SHP77 (cell line): Measurements from ENCODE around the gene SMARCA2.

Source experiments
- DNase-seq, 2 experiments: peaks; one replicate each; lab custom pipeline; 2025; lab: John Stamatoyannopoulos, UW

SMARCA2 gene

DNA sequence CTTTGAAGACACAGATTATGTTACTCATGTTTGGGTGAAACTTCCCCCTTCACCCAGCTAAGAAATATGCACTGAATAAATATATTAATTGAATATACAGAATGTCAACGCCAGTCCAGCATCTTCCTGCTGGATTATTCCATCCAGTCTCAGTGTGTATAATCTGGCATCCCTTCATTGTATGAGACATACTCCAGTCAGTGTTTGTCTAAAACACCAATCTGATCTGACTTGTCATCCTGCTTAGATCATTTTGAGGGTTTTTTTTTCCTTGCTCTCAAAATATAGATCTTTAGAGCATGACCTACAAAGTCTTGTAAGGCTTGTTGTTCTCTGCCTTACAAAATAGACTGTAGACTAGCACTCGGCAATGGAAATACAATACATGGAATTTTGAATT, 195.1 kb downstream of the SMARCA2 start:
- no peak for DNase-seq

DNA sequence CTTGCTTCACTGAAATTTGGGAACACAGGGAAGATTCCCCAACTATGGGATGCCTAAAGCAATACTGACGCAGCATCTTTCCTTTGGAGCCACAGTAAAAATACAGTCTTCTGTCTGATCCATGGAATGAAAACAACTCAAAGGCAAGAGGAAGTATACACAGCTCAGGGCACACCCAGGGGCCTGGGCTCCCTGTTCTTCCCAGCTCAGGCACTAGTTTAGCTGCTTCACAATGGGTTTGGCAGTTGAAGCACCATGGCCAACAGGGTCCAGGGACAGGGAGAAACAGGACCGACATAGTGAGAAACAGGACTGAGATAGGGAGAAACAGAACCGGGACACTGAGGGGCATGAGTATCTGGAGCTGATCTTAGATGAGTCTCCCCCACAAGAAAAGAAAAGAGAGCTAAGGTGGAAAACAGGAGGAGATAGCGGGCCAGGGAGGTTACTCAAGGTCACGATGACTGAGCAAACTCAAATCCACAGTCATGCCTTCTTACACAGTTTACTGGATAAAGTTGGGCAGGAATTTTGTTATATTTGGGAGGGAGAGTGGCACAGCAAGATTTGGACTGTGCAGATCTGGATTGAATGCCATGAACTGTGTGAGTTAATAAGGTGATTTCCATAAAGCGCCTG, 198.8 kb downstream of the SMARCA2 start:
- DNase-seq, result no peak

DNA sequence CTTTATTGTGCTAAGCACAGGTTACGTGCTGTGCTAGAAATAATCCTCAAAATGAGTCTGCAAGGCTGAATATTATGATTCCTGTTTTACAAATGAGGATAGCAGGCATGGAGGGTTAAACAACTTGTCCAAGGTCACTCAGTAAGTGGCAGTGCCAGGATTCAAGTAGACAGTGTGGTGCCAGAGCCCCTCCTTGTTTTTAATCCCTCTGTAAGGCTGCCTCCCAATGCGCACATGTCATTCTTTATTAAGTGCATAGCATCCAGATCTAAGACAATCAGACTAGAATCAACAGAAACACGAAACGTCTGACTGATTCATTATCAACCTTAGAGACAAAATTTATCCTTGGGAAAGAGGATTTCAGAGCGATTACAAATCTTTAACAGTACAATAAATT, 199.6 kb downstream of the SMARCA2 start:
- DNase-seq, result no peak

DNA sequence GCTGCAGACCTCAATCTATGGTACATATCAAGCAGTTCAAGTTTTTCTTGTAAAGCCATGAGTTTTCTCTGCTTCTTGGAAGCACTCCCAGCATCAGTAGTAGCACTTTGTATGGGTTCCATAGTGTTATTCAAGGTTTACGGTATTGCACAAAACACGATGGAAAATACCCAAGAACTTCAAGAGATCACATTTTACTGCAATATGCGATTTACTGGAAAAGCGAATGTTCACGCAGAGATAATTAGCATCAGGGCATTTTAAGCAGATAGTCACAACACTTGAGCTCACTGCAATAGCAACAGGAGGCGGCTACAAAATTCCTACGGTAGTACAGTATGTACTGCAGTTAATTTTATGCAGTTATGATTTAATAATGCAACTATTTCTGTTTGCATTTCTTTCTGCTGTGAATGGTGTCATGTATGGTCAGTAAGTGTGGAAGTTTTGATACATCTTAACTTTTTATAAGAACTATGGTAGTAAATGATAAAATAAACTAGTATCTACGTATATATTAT, 200.8 kb downstream of the SMARCA2 start:
- no peak for DNase-seq

DNA sequence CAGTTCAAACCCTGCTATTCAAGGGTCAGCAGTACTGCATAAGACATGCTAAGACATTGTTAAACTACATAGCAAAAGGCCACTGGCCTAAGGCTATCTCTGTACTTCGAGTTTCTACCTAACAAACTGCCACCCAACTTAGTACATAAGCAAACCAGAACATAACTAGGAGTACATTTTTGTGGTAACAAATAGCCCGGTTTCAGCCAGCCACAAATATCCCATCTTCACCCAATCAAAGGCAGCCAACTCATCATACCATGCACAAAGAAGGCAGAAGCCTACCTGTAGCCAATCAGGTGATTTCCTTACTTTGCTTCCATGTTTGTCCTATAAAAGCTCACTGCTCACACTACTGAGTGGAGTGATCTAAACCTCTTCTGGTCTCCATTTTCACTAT, 201.4 kb downstream of the SMARCA2 start:
- DNase-seq, result no peak

DNA sequence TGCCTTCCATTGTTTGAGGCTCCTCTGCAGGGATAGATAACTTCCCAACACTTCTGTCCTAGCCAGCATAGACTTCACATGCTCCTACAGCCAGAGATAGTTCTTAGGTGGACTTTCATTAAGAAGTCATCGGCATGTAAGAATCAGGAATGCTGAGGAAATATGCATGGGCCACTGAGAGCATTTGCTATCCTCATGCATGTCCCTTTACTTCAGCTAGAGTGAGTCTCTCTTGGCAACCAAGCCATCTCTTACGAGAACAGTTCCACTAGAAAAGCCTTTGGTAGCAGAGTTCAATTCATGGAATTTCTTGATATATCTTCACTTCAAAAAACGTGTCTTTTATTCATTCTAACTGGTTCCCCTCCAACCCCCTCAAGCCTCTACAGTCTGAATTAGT, 202.4 kb downstream of the SMARCA2 start:
- no peak for DNase-seq

DNA sequence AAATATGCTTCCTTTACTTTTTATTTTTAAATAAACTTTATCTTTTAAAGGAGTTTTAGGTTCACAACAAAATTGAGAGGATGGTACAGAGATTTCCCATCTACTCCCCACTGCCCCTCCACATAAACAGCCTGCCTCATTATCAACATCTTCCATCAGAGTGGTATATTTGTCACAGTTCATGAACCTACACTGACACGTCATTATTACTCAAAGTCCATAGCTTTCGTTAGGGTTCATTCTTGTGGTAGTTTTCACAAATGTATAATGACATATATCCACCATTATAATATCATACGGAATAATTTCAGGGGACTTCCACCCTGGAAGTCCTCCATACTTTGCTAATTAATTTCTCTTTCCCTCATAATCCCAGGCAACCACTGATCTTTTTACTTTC, 204.9 kb downstream of the SMARCA2 start:
- DNase-seq, result no peak

DNA sequence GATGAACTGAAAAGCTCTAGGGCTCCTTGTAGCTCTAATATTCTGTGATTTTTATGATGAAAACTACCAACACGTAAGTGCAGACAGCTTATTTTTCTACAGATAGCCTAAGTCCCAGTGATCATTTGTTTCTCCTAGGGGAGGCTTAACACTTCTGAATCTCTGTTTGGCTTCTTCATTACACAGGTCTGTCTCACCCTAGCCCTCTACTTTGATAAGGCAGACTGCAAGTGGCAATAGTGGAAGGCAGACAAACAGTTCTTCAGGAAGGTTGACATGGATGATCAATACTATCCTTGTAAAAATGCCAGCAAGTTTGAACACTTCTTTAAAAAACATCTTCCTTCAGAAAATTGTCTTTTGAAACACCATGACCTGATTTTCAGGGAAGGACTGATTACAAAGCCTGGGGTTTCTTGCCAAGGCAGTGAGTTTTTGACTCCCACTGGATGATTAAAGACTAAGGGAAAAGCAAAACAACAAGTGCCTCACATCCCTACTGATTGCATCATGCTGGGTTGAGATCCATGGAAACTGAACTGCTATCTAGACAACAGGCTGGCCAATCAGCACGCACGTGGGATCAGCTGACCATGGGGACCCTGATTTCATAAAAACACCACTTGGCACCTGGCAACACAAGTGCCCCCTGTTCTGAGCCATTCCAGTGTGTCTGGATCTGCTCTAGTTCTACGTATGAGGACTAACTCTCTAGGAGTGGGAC, 212.2 kb downstream of the SMARCA2 start:
- no peak for DNase-seq

DNA sequence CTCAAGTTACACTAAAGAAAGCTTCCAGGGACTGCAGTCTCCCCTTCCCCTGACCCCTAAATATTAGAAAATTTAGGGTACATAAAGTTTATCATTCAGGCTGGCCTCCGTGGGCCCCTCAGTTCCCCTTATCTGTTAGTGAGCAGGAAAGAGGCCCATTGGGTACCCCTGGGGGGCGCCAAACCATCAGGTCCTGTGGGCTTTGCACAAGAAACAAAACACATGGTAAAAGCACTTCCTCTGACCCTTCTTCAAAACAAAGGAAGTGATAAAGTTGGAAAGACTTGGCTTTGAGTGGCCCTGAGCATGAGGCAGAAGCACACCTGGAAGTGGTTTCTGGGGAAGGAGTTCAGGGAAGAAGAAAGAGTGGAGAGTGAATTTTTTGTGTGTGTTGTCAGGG, 213.0 kb downstream of the SMARCA2 start:
- peak in 1 of 2 experiments; percentile 3 for DNase-seq

DNA sequence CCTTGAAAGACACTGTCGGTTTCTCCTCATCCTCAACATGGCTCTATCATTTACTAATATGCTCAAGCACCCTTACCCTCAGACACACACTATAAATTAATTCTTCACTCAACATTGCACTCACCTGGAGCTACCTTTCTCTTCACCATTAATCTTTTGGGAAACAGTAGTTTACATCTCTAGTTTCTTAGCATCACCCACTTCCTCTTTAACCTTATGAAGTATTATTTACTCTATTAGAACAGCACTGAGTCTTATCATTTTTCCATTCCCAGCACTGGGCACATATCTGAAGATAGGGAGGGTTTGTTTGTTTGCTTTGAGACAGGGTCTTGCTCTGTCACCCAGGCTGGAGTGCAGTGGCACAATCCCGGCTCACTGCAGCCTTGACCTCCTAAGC, 213.5 kb downstream of the SMARCA2 start:
- DNase-seq, result no peak

DNA sequence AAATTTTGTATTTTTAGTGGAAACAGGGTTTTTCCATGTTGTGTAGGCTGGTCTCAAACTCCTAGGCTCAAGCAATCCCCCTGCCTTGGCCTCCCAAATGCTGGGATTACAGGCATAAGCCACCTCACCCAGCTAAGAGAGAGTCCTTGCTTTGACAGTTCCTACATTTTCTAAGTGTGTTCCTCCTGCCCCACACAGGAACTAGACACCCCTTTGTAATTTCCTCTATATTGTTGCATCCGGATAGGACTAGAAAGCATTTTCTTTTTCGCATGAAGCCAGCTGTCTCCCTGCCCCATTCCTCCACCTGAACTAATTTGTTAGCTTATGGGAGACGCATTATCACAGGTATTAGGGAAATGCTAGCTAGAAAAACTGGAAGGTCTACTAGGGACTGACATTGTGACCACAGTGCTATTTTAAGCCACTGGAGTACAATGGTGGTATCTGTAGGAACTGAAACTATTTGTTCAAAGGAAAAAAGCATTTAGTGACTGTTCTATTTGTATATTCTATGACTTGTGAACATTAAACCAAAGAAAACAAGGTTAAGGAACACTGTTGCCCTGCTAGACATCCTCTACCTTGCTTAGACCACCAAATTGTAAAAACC, 214.1 kb downstream of the SMARCA2 start:
- no peak for DNase-seq

DNA sequence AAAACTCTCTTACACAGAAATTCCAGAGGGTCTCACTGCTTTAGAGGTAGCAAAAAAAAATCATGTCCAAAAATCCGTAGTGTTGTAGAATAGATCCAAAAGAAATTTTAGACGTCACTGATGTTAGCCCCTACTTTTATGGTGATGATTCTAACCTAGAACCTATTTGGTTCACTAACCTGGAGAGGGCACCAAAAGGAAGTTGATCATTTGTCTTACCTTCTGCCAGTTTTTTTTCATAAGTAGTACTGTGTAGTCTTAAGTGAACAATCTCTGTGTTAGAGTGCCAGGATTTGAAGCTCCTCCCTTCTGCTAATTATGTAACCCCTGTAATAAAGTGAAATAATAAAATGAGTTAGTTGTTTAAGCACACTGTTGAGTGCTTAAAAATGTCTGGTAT, 215.2 kb downstream of the SMARCA2 start:
- peak in 1 of 2 experiments; percentile 3 for DNase-seq

DNA sequence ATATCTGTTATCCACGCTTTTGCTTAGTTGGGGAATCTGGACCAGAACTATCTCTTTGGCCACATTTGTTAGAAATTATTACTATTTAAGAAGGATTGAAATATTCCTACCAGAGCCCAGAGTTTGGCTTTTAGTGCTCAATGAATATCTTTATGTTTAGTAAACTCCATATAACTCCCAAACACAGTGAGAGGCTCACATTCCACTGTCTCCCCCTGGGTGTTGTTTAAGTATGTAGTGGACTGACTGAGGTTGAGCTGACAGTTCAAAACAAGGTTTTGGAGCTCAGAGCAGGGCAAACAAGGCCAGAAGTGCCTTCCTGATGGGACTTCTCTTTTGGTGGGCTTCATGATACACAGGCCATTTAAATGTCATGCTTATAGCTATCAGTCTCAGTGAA, 216.0 kb downstream of the SMARCA2 start:
- DNase-seq, result no peak

DNA sequence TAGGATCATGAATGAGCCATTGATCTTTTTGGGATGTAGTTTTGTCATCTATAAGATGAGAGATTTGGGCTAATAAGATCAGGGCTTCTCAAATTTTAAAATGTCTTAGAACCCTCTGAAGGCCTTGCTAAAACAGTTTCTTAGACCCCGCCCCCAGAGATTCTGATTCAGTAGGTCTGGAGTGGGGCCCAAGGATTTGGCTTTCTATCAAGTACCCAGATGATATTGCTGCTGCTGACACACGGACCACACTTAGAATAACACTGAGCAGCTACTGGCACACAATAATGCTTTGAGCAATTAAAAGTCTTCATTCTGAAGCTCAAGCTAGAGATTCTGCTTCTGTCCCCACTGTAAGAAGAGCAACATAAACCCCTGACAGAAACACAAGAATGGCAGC, 216.7 kb downstream of the SMARCA2 start:
- no peak for DNase-seq

DNA sequence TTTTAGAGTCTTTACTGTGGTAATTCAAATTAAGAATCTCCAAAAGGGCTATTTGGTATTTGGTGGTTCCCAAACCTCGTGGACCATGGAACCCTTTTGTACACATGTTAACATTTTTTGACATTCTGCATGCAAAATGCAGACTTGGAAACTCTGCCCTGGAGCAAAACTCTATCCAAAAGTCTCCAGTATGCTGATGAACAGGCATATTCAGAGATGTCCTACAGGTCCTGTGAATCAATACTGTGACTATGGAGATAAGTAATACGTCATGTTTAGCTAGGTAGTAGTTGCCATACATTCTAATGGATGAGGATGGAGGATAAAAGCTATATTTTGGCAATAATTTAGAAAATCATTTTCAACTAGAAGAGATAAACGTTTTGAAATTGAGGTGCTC, 218.1 kb downstream of the SMARCA2 start:
- DNase-seq, result no peak

DNA sequence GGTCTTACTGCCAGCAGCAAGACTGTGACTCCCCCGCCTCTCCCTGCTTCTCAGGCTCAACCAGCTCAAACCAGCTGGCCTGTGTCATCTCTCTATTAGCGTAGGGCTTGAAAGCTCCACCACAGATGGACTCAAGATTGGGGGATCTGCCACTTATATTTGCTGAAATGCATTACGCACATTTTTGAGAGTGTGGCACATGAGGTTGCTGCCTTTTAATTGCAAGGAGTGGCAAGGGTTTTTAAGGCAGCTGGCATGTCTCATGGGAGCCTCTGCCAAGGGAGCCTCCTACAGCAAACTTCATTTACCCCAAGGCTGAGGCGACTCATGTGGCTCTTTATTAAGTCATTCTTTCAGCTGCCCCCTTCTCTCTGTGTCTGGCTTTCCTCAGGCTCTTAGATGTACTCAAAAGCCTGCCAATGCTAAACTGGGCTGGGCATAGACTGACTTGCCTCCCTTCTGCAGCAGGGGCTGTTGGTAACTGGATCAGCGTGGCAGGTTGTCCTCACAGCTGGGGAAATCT, 219.3 kb downstream of the SMARCA2 start:
- peak in 1 of 2 experiments; percentile 22 for DNase-seq

DNA sequence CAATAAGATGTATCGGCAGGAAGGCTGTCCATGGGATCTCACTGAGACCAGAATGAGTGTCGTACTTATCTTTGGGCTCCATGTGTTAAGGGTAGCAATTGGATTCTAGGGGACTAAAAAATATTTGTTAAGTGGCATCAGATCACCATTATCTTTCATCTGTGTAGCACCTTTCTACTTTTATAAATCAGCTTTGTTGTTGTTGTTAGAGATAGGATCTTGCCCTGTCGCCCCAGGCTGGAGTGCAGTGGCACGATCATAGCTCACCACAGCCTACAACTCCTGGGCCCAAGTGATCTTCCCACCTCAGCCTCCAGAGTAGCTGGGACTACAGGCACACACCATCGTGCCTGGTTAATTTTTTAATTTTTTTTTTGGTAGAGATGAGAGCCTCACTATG, 220.5 kb downstream of the SMARCA2 start:
- DNase-seq, result no peak

DNA sequence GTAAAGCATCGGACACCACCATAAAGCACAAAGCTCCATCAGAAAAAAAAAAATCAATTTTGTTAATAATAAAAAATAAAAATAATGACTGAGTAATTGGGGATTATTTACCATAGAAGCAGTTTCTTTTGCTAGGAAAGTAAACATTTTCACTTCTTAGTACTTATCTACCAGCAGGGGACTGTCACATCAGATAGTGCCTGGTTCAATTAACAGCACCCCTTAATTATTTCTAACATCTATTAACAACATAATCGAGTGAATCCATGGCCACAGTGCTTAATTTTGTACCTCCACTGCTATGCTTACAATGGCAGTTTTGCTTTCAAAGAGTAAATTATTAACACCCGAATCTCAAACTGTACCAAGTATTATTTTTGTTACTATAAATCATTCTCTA, 221.7 kb downstream of the SMARCA2 start:
- no peak for DNase-seq

DNA sequence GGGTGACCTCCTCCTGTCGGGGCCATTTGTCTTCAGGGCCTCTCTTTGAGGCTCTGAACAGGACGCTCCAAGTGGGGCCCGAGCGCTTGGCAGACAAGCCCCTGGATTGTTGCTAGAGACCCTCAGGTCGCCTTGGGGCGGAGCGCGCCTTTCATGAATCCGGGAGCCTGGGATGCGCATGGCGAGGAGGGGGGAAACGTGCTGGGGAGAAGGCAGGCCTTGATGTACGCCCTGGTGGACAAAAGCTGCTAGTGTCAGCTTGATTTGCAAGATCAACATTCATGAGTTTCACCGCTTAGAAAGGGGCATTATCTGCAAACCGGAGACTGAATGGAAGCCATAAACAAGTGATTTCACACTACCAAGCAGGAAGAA, 226.3 kb downstream of the SMARCA2 start:
- DNase-seq, result peak in 1 of 2 experiments; percentile 13

DNA sequence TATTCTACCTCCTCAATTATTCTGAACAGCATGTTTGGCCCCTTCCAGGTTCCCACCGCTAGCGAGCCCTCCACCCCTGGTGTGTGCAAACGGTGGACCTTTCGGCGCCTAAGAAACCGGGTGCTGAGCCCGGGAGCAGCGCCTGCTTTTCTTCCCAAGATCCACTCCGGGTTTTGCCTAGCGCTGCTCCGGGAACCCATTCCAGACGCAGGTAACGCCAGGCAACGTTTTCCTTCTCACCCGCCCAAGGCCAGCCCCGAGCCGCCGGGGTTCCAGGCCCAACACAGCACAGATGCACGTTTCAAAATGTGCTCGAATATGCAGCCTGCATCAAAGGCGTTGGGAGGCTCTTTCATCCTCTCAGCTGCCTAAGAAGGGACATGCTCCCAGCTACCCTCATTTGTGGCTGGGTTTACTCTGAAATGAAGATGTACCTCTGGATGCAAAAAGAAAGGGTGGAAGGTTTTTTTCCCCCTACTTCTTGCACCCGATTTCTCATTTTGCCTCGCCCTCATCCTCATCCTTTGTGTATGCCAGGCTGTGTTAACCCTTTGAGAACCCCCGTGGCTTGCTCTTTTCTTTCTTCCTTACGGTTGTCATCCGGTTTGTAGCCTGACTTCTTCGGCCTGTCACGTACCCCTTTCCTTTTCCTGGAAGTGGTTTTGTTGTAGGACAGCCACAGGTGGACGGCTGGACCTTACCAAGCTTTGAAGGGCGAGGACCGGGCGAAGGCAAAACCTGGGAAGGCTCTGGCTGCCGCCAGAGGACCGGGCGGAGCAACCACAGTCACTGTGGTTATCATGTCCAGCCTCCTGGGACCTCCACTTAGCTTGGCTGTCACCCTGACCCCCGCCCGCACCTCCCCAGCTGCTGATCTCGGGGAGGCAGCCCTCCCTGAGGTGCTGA, 226.9 kb downstream of the SMARCA2 start:
- peak; percentile 58 to 61 for DNase-seq

DNA sequence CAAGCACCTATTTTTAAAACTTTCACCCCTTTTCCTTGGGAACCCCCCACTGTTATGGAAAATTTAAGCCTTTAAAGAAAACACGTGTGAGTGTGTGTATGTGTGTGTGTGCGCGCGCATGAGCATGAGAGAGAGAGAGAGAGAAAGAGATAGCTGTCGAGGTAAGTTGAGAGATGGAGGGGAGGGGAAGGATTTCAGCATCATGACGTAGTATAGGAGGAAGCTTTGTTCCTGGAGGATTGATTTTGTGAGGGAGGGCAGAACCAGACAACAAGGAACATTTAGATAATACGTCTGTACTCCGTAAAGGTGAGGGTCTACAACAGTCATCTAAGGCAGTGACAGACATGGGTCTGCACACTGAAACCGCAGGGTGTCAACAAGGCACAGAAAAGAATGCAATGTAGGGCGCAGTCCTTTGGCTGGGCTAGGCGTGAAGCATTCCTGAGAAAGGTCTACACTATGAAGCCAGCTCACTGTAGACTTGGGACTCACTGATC, 227.7 kb downstream of the SMARCA2 start:
- DNase-seq, result peak; percentile 16 to 26
